Amniotic epithelial cell (primary cell): ENCODE results near the gene KLF13.

Experiments
- DNase-seq: peaks from one replicate; pipeline ENCODE4 v3.0.0-alpha.2; 2010; ENCODE audit warnings: low read depth

The KLF13 gene

GRCh38 chr15:31326156-31326874, at the start of gene KLF13:
TSS of gene KLF13 (plus strand) at chr15:31326835. CDS start at chr15:31327213, 378 bp downstream.
- DNase-seq, result peak; percentile 95

GRCh38 chr15:31277335-31278060, 49.1 kb upstream of the KLF13 start:
- DNase-seq, result no peak

- DNase-seq, result no peak
Observed at GRCh38 chr15:31278061-31278445, 48.6 kb upstream of the KLF13 start.

- DNase-seq, result no peak
Observed at GRCh38 chr15:31278544-31279220, 48.0 kb upstream of the KLF13 start.

GRCh38 chr15:31279221-31280045, 47.2 kb upstream of the KLF13 start:
- DNase-seq, result no peak

- DNase-seq, result no peak
Observed at GRCh38 chr15:31280046-31280830, 46.4 kb upstream of the KLF13 start.

GRCh38 chr15:31280831-31281216, 45.8 kb upstream of the KLF13 start:
- DNase-seq, result no peak

- DNase-seq, result no peak
Observed at GRCh38 chr15:31283043-31283442, 43.6 kb upstream of the KLF13 start.

GRCh38 chr15:31285772-31286261, 40.8 kb upstream of the KLF13 start:
- DNase-seq, result no peak

GRCh38 chr15:31291048-31291578, 35.5 kb upstream of the KLF13 start:
- no peak for DNase-seq

- no peak for DNase-seq
Observed at GRCh38 chr15:31292391-31293015, 34.1 kb upstream of the KLF13 start.

- no peak for DNase-seq
Observed at GRCh38 chr15:31293655-31294054, 33.0 kb upstream of the KLF13 start.

GRCh38 chr15:31294067-31294466, 32.6 kb upstream of the KLF13 start:
- DNase-seq, result no peak

GRCh38 chr15:31295658-31296057, 31.0 kb upstream of the KLF13 start:
- DNase-seq, result no peak

GRCh38 chr15:31296219-31296645, 30.4 kb upstream of the KLF13 start:
- DNase-seq, result no peak

- DNase-seq, result no peak
Observed at GRCh38 chr15:31296646-31297574, 29.7 kb upstream of the KLF13 start.

- no peak for DNase-seq
Observed at GRCh38 chr15:31297575-31298456, 28.8 kb upstream of the KLF13 start.

- DNase-seq, result no peak
Observed at GRCh38 chr15:31298707-31299172, 27.9 kb upstream of the KLF13 start.
